Uterus (tissue), 2 donors: ENCODE results near the gene HELT.

Experiments used
- CTCF ChIP-seq, 4 experiments: fragments of 200-600 bp in 2 of 4; fragments of 450-650 bp in 2 of 4; sonication (generic) in 2 of 4; IDR thresholded peaks; one replicate each; pipeline ENCODE4 v1.5.1; 2016 to 2019; ENCODE audit warnings: antibody characterized with exemption in 4 of 4, mild to moderate bottlenecking in 2 of 4, moderate library complexity in 1 of 4
- POLR2A ChIP-seq, 2 donors: fragments of 450-650 bp; IDR thresholded peaks; one replicate each; pipeline ENCODE4 v1.6.1; 2016; ENCODE audit warnings: antibody characterized with exemption in 2 of 2, mild to moderate bottlenecking in 1 of 2, moderate library complexity in 1 of 2

- TF ChIP-seq CTCF (IDR thresholded peaks at IDR 0.05): no peak
- no peak for TF ChIP-seq POLR2A (IDR thresholded peaks at IDR 0.05)
These were observed 2.8 kb downstream of the HELT start for GRCh38 chr4:185020863-185021761.
